Activated naive CD8-positive, alpha-beta T cell treated with anti-CD3 and anti-CD28 coated beads, Interleukin-2, amount 50 U/mL, for 24 hours (primary cell): ENCODE data around the gene MCM5.
"Not testable (repeated sequence)": the region's sequence is repeated elsewhere in the genome, so short reads cannot be mapped to it uniquely, and the experiment has no call there.

Experiments used
- ATAC-seq: fragments of 150-1000 bp; cut with Tn5 transposase; one replicate; pipeline ENCODE4 v1.10.0; 2021
- DNase-seq: peaks from one replicate; pipeline ENCODE4 v3.0.0; 2021
- H3K27ac Mint-ChIP-seq: one replicate; pipeline ENCODE4 v1.8.0; 2021; ENCODE audit warnings: mild to moderate bottlenecking, mixed read lengths
- H3K27me3 Mint-ChIP-seq: one replicate; pipeline ENCODE4 v1.8.0; 2021; ENCODE audit warnings: mixed read lengths
- H3K36me3 Mint-ChIP-seq: one replicate; pipeline ENCODE4 v1.8.0; 2021; ENCODE audit warnings: low read depth, mixed read lengths
- H3K4me1 Mint-ChIP-seq: one replicate; pipeline ENCODE4 v1.8.0; 2021; ENCODE audit warnings: mixed read lengths
- H3K4me3 Mint-ChIP-seq: one replicate; pipeline ENCODE4 v1.8.0; 2021; ENCODE audit warnings: mild to moderate bottlenecking, moderate library complexity, mixed read lengths
- H3K9me3 Mint-ChIP-seq: one replicate; pipeline ENCODE4 v1.8.0; 2021; ENCODE audit warnings: mixed read lengths

Gene MCM5

DNA sequence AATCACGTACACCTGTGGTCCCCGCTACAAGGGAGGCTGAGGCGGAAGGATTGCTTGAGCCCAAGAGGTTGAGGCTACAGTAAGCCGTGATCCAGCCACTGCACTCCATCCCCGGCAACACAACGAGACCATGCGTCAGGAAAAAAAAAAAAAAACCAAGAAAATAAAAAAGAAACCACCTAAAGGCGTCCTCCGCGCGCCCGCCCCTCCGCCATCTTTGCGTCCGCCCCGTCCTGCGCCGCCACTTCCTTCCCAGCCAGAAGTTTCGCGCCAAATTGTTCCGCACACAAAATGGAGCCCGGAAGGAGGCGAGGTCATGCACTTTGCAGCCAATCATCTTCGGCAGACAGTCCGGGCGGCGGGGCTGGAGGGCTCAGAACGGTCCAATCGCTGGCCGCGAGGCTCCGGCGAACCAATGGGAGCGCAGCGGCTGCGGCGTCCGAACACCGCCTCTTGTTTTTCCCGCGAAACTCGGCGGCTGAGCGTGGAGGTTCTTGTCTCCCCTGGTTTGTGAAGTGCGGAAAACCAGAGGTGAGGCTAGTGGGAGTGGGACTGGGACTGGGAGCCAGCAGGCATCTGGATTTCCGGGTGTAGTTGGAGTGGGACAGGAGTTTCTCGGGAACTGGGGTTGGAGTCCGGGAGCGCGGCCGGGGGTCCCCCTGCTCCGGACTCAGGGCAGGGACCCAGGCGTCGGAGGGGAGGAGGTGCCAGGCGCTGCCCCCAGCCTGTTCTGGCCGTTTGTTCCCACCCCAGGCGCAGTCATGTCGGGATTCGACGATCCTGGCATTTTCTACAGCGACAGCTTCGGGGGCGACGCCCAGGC is at the start of gene MCM5:
TSS of gene MCM5 (plus strand) at position 463 of the 823 bp plus-strand sequence. CDS start at position 762, 299 bp downstream.
- Mint-ChIP-seq H3K9me3 (no peaks in the 10 kb centered on the region), H3K27me3 (no peaks in the 10 kb centered on the region), H3K27ac (peak within 1 kb of the TSS; percentile 98), H3K36me3 (peaks cover 44% of the 10 kb centered on the region), H3K4me1 (peaks cover 40% of the 10 kb centered on the region), H3K4me3 (peak within 1 kb of the TSS; percentile 98)
- peak; percentile 96 for DNase-seq
- peak; percentile 100 for ATAC-seq

DNA sequence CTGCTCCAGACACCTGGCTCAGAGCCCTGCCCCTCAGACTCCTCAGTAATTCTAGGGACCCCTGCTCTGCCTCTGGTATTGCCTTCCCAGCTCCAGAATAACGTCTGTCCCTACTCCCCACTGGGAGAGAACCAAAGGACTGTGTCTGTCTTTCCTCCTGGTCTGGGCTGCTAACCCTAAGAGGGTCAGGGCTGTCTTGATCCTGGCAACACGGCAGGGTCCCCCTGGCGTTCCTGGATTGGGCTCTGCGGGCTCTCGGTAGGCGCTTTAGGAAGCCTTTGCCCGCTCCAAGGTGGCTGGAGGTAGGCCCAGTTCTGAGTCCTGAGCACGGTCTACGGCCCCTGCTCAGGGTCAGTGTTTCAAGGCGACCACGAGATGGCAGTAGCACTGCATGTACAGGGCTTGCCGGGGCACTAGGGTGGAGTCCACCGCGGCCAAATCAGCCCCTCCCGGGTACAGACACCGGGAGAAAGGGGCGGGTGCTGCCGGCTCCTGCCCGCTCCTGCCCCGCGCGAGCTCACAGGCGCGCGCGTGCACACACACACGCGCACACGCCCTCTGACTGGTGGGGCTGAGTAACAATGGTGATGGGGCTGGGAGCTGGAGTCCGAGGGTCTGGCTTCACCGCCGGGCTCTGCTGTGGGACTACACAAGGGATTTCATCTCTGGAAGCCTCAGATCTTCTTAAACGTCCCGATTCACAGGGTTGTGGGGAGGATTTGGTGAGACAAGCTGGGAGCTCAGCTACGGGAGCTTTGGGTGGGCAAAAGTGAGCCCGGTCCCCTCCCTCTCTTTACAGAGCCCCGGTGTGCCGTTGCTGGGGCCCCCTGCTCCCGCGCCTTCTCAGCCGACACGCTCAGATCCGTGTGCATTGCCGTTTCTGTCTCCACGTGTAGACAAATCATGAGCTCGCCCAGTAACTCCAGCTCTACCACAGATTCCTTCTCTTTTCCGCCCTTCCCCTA is 49.1 kb upstream of the MCM5 start:
- Mint-ChIP-seq H3K4me1 (peaks cover 37% of the 10 kb centered on the region), H3K4me3 (peak overlapping the region; percentile 78), H3K36me3 (no peaks in the 10 kb centered on the region), H3K9me3 (no peaks in the 10 kb centered on the region), H3K27ac (peak overlapping the region; percentile 67), H3K27me3 (peaks cover 12% of the 10 kb centered on the region)
- ATAC-seq (peak; percentile 84), DNase-seq (peak; percentile 92)

DNA sequence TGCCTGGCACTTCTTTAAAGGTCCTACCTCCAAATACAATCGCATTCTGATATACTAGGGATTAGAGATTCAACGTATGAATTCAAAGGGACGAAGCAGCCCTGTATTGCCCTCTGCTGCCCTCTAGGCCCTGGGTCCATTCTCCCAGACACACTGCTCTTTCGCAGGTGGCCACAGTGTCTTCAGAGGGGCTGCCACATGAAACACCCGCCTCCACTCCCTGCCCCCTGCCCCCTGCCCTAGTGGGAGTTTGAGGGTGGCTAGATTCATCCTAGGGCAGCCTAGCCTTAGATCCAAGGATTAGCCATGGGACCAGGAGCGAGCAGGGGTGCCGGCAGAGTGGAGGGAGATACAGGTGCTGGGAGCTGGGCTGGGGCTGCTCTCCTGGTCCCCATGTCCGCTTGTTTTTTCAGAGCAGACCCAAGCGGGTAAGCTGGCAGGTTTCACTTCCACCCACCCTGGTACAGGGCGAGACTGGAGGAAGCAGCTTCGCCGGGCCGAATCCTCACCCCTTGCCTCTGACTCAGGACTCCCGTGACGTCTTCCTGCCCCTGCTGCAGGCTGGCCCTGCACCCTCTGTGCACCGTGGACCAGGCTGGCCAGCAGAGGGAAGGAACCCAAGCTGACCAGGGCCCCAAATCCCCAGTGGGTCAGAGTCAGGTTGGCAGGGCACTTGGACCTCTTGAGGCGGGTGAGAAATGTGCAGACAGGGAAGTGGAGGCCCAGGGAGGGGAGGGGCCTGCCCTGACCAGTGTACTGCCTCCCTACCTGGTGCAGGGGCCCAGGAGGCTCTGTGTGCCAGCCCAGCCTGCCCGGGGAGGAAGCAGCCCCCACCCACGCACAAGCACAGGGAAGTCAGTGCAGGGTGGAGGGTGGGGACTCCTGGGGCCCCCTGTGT is 47.5 kb upstream of the MCM5 start:
- Mint-ChIP-seq H3K27me3 (peaks cover 19% of the 10 kb centered on the region), H3K4me3 (peak overlapping the region; percentile 69), H3K36me3 (no peaks in the 10 kb centered on the region), H3K27ac (peak overlapping the region; percentile 86), H3K9me3 (no peaks in the 10 kb centered on the region), H3K4me1 (peaks cover 42% of the 10 kb centered on the region)
- ATAC-seq (peak; percentile 76), DNase-seq (peak; percentile 84)

DNA sequence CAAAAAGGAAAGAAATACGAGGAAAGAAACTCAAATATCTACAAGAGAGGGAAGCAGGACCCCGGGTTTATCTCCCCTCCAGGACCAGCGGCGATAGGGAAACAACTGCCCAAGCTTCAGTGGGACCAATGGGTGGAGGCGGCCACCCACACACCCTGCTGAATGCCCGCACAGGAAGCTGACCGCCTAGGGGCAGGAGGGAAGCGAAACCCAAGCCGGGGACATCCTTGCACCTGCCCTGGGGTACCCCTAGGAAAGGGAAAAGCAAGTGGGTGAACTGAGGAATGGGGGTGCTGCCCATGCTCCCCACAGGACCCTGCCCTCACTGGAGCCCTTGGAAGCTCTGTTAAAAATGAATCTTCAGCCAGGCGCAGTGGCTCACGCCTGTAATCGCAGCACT is 46.6 kb upstream of the MCM5 start:
- H3K4me3 Mint-ChIP-seq = peak overlapping the region; percentile 69
- DNase-seq = no peak
- H3K9me3 Mint-ChIP-seq = no peaks in the 10 kb centered on the region
- ATAC-seq = no peak
- H3K4me1 Mint-ChIP-seq = peaks cover 42% of the 10 kb centered on the region
- H3K27ac Mint-ChIP-seq = peak overlapping the region; percentile 86
- no peaks in the 10 kb centered on the region for H3K36me3 Mint-ChIP-seq
- H3K27me3 Mint-ChIP-seq = peaks cover 23% of the 10 kb centered on the region

DNA sequence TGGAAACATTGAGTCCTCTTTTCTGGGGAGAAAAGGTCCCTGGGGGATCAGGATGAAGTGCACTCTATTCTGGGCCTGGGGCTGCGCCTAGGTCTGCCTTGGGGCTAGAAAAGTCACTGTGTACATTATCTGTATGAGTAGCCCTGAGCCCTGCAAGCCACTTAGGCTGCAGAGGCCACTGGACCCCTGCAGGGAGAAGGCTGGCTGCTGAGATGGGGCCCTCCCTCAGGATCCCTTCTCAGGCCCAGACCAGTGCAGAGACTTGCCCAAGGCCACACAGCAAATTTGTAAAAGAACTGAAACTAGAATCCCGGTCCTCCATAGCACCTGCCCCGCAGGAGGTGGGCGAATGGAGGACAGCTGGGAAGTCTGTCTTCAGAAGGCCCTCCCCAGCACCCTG is 45.9 kb upstream of the MCM5 start:
- no peaks in the 10 kb centered on the region for H3K36me3 Mint-ChIP-seq
- no peak for ATAC-seq
- H3K4me3 Mint-ChIP-seq = no peak overlapping the region
- peaks cover 42% of the 10 kb centered on the region for H3K4me1 Mint-ChIP-seq
- no peak overlapping the region for H3K27ac Mint-ChIP-seq
- no peak for DNase-seq
- no peaks in the 10 kb centered on the region for H3K9me3 Mint-ChIP-seq
- peaks cover 23% of the 10 kb centered on the region for H3K27me3 Mint-ChIP-seq

DNA sequence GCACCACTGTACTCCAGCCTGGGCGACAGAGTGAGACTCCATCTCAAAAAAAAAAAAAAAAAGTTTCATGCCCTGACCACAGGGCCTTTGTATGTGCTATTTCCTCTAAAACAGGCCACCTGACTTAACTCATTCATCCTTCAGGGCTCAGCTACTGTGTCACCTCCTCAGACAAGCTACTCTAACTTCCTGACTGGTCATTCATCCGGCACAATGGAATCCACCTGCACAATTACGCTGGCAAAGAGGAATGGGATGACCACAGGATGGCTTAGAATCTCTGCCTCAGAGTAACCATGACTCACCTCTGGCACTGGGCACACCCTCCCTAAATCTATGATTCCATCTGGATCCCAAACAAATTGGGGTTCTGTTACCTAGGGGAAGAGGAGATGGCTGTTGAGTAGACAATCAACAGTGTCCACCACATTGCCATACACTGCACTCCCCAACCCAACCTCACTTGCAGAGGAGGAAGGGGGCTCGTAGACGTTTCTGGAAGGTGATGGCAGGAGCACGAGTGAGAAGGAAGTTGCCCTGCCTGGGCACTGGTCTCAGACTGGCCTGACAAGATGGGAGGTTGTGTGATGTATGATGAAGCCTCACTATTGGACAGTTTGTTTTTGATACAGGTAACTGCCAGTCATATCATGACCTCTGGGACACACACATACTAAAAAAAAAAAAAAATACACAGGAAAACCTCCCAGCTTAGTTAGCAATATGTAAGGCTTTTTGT is 41.9 kb upstream of the MCM5 start:
- no peak for ATAC-seq
- peaks cover 18% of the 10 kb centered on the region for H3K27me3 Mint-ChIP-seq
- no peak overlapping the region for H3K27ac Mint-ChIP-seq
- DNase-seq = no peak
- H3K4me1 Mint-ChIP-seq = peaks cover 20% of the 10 kb centered on the region
- no peak overlapping the region for H3K4me3 Mint-ChIP-seq
- H3K36me3 Mint-ChIP-seq = no peaks in the 10 kb centered on the region
- no peaks in the 10 kb centered on the region for H3K9me3 Mint-ChIP-seq

DNA sequence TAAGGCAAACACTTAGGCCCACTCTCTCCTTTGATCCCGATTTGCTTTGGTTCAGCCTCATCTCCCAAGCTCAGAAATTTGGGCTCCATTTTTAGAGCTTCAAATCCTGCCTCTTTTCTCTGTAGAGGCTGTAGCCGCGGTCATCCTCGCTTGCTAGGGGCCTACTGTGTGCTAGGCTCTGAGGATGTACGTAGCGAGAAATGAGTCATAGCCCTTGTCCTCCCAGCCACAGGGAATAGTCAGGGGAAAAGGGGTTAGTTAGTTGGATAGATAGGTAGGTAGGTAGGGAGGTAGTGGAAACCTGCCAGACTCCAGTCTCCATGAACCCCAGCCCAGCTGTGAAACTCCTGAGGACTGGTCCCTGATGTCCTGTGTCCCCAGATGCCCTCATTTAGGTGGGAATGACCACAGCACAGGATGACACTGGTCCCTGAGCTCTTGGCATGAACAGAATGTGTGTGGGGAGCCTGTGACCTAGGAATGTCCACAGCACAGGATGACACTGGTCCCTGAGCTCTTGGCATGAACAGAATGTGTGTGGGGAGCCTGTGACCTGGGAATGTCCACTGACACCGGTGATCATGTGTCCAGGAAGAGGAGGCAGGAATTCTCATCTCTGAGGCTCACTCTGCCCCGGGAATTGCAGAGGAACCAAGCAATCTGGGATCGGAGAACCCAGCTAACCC is 40.4 kb upstream of the MCM5 start:
- H3K27me3 Mint-ChIP-seq = peaks cover 18% of the 10 kb centered on the region
- H3K9me3 Mint-ChIP-seq = no peaks in the 10 kb centered on the region
- H3K4me3 Mint-ChIP-seq = no peak overlapping the region
- no peaks in the 10 kb centered on the region for H3K36me3 Mint-ChIP-seq
- no peak for DNase-seq
- ATAC-seq = no peak
- peaks cover 10% of the 10 kb centered on the region for H3K4me1 Mint-ChIP-seq
- no peak overlapping the region for H3K27ac Mint-ChIP-seq

DNA sequence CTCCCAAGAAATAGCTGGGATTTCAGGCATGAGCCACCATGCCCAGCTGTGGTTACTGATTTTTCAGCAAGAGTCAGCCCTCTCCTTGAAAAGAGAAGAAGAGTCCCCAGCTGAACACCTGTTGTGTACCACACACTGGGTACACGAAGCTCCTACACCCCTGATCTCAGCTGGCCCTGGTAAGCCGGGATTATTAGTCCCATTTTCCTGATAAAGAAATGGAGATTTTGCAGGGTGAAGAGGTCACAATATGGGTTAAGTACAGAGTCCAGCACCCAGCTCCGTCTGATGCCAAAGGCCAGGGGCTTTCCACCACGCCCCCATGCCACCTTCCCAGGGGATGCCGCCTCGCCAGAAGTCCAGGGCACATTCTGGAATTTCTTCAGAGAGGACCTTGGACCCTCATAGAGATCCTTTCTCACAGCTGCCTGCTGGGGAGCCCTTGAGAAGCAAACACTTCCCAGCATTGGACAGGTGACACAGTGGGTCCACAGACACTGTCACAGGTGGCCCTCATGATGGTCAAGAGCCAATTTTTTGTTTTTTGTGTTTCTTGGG is 38.9 kb upstream of the MCM5 start:
- H3K27ac Mint-ChIP-seq = no peak overlapping the region
- H3K4me1 Mint-ChIP-seq = peaks cover 4% of the 10 kb centered on the region
- DNase-seq (no peak), ATAC-seq (no peak)
- H3K27me3 Mint-ChIP-seq = peaks cover 15% of the 10 kb centered on the region
- H3K36me3 Mint-ChIP-seq = no peaks in the 10 kb centered on the region
- H3K4me3 Mint-ChIP-seq = no peak overlapping the region
- no peaks in the 10 kb centered on the region for H3K9me3 Mint-ChIP-seq

DNA sequence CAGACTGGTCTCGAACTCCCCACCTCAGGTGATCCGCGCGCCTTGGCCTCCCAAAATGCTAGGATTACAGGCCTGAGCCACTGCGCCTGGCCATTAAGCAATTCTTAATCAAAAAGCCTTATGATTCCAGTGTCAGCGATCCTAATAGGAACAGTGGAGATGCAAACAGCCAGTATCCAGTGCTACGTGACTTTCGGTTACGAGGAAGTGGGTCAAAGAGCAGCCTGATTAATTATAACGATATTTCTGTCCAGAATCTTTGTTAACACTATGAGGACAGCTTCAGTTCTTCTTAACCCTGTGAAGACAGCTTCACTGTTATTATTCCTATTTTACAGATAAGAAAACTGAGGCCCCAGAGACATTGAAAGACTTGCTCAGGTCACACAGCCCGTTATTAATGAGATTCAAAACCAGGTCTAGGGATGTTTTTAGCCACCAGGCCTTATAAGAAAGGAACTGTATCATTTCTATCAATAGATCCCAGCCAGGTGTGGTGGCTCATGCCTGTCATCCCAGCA is 36.3 kb upstream of the MCM5 start:
- peaks cover 3% of the 10 kb centered on the region for H3K4me1 Mint-ChIP-seq
- H3K27ac Mint-ChIP-seq = no peak overlapping the region
- ATAC-seq (no peak), DNase-seq (no peak)
- peaks cover 12% of the 10 kb centered on the region for H3K27me3 Mint-ChIP-seq
- no peak overlapping the region for H3K4me3 Mint-ChIP-seq
- no peaks in the 10 kb centered on the region for H3K9me3 Mint-ChIP-seq
- H3K36me3 Mint-ChIP-seq = no peaks in the 10 kb centered on the region

DNA sequence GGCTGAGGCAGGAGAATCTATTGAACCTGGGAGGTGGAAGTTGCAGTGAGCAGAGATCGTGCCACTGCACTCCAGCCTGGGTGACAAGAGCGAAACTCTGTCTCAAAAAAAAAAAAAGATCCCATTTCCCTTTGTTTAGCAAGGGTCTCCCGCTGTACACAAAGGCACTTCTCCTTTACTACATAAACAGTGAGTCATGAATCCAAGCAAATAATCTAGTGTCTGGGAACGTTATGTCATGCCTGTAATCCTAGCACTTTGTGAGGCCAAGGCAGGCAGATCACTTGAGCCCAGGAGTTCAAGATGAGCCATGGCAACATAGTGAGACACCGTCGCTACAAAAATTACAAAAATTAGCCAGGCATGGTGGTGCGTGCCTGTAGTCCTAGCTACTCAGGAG is 35.7 kb upstream of the MCM5 start:
- H3K4me3 Mint-ChIP-seq, H3K9me3 Mint-ChIP-seq, DNase-seq, ATAC-seq, H3K36me3 Mint-ChIP-seq, H3K27ac Mint-ChIP-seq, H3K4me1 Mint-ChIP-seq: not testable (repeated sequence)
- H3K27me3 Mint-ChIP-seq = peaks cover 15% of the 10 kb centered on the region

DNA sequence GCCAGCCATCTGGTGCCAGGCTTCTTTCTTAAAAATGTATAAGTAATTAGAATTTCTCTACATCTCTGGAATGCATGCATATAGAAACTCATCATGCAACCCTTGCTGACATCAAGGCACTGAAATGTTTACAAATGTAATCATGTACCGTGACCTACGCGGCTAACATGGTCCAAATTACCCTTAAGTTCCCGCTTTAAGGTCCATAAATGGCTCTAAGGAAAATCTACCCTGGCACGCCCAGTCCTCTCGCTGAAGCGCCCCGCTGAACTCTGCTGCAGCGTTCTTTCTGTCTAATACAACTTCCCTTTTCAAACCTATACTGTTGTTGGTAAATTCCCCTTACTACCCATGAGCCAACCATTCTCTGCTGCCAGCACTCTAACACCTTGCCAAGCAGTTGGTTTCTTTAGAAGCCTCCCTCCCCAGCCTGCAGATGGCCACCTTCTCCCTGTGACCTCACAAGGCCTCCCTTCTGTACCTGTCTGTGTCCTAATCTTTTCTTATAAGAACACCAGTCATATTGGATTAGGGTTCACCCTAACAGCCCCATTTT is 32.5 kb upstream of the MCM5 start:
- H3K27me3 Mint-ChIP-seq = peaks cover 30% of the 10 kb centered on the region
- peaks cover 13% of the 10 kb centered on the region for H3K4me1 Mint-ChIP-seq
- no peaks in the 10 kb centered on the region for H3K9me3 Mint-ChIP-seq
- DNase-seq (no peak), ATAC-seq (peak; percentile 50)
- no peak overlapping the region for H3K4me3 Mint-ChIP-seq
- no peaks in the 10 kb centered on the region for H3K36me3 Mint-ChIP-seq
- H3K27ac Mint-ChIP-seq = no peak overlapping the region

DNA sequence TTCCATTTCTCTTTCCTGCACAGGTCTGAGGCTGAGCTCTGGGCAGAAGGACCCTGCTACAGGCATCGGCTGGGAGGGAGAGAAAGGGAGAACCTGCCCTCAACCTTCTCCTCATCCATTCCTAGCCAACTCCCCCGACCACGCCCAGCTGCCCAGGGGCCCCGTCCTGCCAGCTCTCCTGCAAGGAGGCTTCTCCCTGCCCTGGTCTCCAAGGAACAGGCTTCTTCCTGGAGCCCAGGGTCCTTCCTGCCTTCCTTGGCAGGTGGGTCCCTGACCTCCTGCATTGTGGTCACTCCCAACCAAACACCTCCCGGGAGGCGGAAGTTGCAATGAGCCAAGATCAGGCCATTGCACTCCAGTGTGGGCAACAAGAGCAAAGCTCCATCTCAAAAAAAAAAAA is 31.6 kb upstream of the MCM5 start:
- H3K27me3 Mint-ChIP-seq = peaks cover 30% of the 10 kb centered on the region
- no peaks in the 10 kb centered on the region for H3K36me3 Mint-ChIP-seq
- ATAC-seq (no peak), DNase-seq (no peak)
- H3K4me1 Mint-ChIP-seq = peaks cover 13% of the 10 kb centered on the region
- H3K4me3 Mint-ChIP-seq = no peak overlapping the region
- no peak overlapping the region for H3K27ac Mint-ChIP-seq
- no peaks in the 10 kb centered on the region for H3K9me3 Mint-ChIP-seq
